ENCODE measurements around the gene EDA. TPM values are rescaled to one million over a fixed set of nuclear protein-coding genes. Genes with fewer than 3 reads are reported as not detected.

Gene EDA
- 10 to 100 TPM in 1 of 5 donors, 1 to 10 TPM in 4; 5.0 to 12.1 (median 8.2) TPM for total RNA-seq
- total RNA-seq (2013) = 2.0 TPM
- total RNA-seq = 0.38 to 17.3 (median 3.3) reads per million in 29 experiments

- Histone ChIP-seq H3K4me1 (ENCODE audit: control insufficient read depth in 1 of 2, extremely low read depth in 1 of 2, insufficient read depth in 2 of 2, low read length in 2 of 2) (peaks cover 0 to 6% of the 10 kb centered on the region in 2 experiments), H3K27me3 (replicated peaks in 1 of 2; ENCODE audit: control insufficient read depth in 2 of 2, extremely low read depth in 1 of 2, insufficient read depth in 2 of 2, low read length in 1 of 2) (peaks cover 3 to 16% of the 10 kb centered on the region in 2 experiments), H3K27ac (ENCODE audit: low read length) (no peak within 1 kb of the TSS), H3K36me3 (ENCODE audit: control insufficient read depth in 2 of 2, extremely low read depth in 1 of 2, insufficient read depth in 1 of 2, low read length in 1 of 2) (no peaks in the 10 kb centered on the region), H3K4me3 (ENCODE audit: control insufficient read depth in 1 of 2, extremely low read depth in 1 of 2, low read length in 1 of 2) (peak within 1 kb of the TSS; percentile 23 to 45), H3K9me3 (no peaks in the 10 kb centered on the region)
- Mint-ChIP-seq H3K9me3 (no peaks in the 10 kb centered on the region), H3K4me1 (peaks cover 7 to 31% (median 16%) of the 10 kb centered on the region in 3 donors), H3K27me3 (peaks cover 9 to 42% of the 10 kb centered on the region in 2 donors), H3K27ac (no peak within 1 kb of the TSS), H3K4me3 (peak within 1 kb of the TSS; percentile 72 to 86 (median 79)), H3K36me3 (no peaks in the 10 kb centered on the region)
- DNase-seq = peak; percentile 12 to 66 (median 39)
- ChIA-PET CTCF (interaction anchor here in 1 of 2 donors (0.6 kb wide), 1 partner anchor 69 kb away, joined by 7 read pairs; no protein-coding TSS in a partner anchor), POLR2A (no interaction called here)
- ATAC-seq (replicated peaks in 1 of 4) = peak; percentile 93 to 95 (median 94)
- WGBS (ENCODE audit: insufficient coverage) = under 1% methylated on average over 38 of the region's 56 CpGs
Observed at GRCh38 chrX:69615779-69616456, at the start of gene EDA. Gene EDA, plus strand, starts transcription at chrX:69616113.

GRCh38 chrX:69568828-69569227 is 47.1 kb upstream of the EDA start:
- CTCF ChIA-PET = no interaction called here
- DNase-seq = no peak
- ATAC-seq (replicated peaks in 1 of 4) = no peak
- no peak overlapping the region for H3K27ac Mint-ChIP-seq
- Histone ChIP-seq H3K4me3 (ENCODE audit: control insufficient read depth in 1 of 2, extremely low read depth in 1 of 2, low read length in 1 of 2) (no peak overlapping the region), H3K27me3 (replicated peaks in 1 of 2; ENCODE audit: control insufficient read depth in 2 of 2, extremely low read depth in 1 of 2, insufficient read depth in 2 of 2, low read length in 1 of 2) (no peaks in the 10 kb centered on the region), H3K36me3 (ENCODE audit: control insufficient read depth in 2 of 2, extremely low read depth in 1 of 2, insufficient read depth in 1 of 2, low read length in 1 of 2) (no peaks in the 10 kb centered on the region), H3K27ac (ENCODE audit: low read length) (no peak overlapping the region), H3K9me3 (no peaks in the 10 kb centered on the region), H3K4me1 (ENCODE audit: control insufficient read depth in 1 of 2, extremely low read depth in 1 of 2, insufficient read depth in 2 of 2, low read length in 2 of 2) (no peaks in the 10 kb centered on the region)
- no peak overlapping the region for H3K4me3 Mint-ChIP-seq
- POLR2A ChIA-PET = interaction anchor here in 1 of 2 donors (0.6 kb wide), 1 partner anchor 1051 kb away, joined by 3 read pairs; no protein-coding TSS in a partner anchor
- no peaks in the 10 kb centered on the region for H3K9me3 Mint-ChIP-seq
- no peaks in the 10 kb centered on the region for H3K36me3 Mint-ChIP-seq
- no peaks in the 10 kb centered on the region for H3K4me1 Mint-ChIP-seq
- H3K27me3 Mint-ChIP-seq = peaks cover 0 to 20% of the 10 kb centered on the region in 2 donors
- WGBS (ENCODE audit: insufficient coverage) = no CpG with 5 or more reads among the region's 3 CpGs

- WGBS (ENCODE audit: insufficient coverage) = no CpG with 5 or more reads among the region's 1 CpG
- no peak for DNase-seq
- peaks cover 0 to 2% of the 10 kb centered on the region in 2 experiments for H3K27me3 ChIP-seq (replicated peaks in 1 of 2; ENCODE audit: control insufficient read depth in 2 of 2, extremely low read depth in 1 of 2, insufficient read depth in 2 of 2, low read length in 1 of 2)
- no peaks in the 10 kb centered on the region for H3K4me1 ChIP-seq (ENCODE audit: control insufficient read depth in 1 of 2, extremely low read depth in 1 of 2, insufficient read depth in 2 of 2, low read length in 2 of 2)
- no peak overlapping the region for H3K4me3 ChIP-seq (ENCODE audit: control insufficient read depth in 1 of 2, extremely low read depth in 1 of 2, low read length in 1 of 2)
- no peaks in the 10 kb centered on the region for H3K9me3 ChIP-seq
- H3K36me3 ChIP-seq (ENCODE audit: control insufficient read depth in 2 of 2, extremely low read depth in 1 of 2, insufficient read depth in 1 of 2, low read length in 1 of 2) = no peaks in the 10 kb centered on the region
- Mint-ChIP-seq H3K9me3 (no peaks in the 10 kb centered on the region), H3K27me3 (peaks cover 0 to 12% of the 10 kb centered on the region in 2 donors), H3K4me3 (no peak overlapping the region), H3K27ac (no peak overlapping the region), H3K36me3 (no peaks in the 10 kb centered on the region), H3K4me1 (no peaks in the 10 kb centered on the region)
- ATAC-seq (replicated peaks in 1 of 4) = no peak
- CTCF ChIA-PET = no interaction called here
- no peak overlapping the region for H3K27ac ChIP-seq (ENCODE audit: low read length)
- POLR2A ChIA-PET = no interaction called here
Observed at GRCh38 chrX:69597399-69597798, 18.5 kb upstream of the EDA start.

- H3K27ac Mint-ChIP-seq = no peak overlapping the region
- peaks cover 0 to 12% of the 10 kb centered on the region in 2 donors for H3K27me3 Mint-ChIP-seq
- CTCF ChIA-PET = interaction anchor here in 1 of 2 donors (0.6 kb wide), 1 partner anchor 525 kb away, joined by 3 read pairs; no protein-coding TSS in a partner anchor
- H3K4me3 Mint-ChIP-seq = no peak overlapping the region
- no peaks in the 10 kb centered on the region for H3K9me3 Mint-ChIP-seq
- peaks cover 0 to 3% (median 0%) of the 10 kb centered on the region in 3 donors for H3K4me1 Mint-ChIP-seq
- DNase-seq (no peak), ATAC-seq (replicated peaks in 1 of 4) (no peak)
- Histone ChIP-seq H3K4me1 (ENCODE audit: control insufficient read depth in 1 of 2, extremely low read depth in 1 of 2, insufficient read depth in 2 of 2, low read length in 2 of 2) (no peaks in the 10 kb centered on the region), H3K27me3 (replicated peaks in 1 of 2; ENCODE audit: control insufficient read depth in 2 of 2, extremely low read depth in 1 of 2, insufficient read depth in 2 of 2, low read length in 1 of 2) (no peaks in the 10 kb centered on the region), H3K4me3 (ENCODE audit: control insufficient read depth in 1 of 2, extremely low read depth in 1 of 2, low read length in 1 of 2) (no peak overlapping the region), H3K36me3 (ENCODE audit: control insufficient read depth in 2 of 2, extremely low read depth in 1 of 2, insufficient read depth in 1 of 2, low read length in 1 of 2) (no peaks in the 10 kb centered on the region), H3K9me3 (no peaks in the 10 kb centered on the region), H3K27ac (ENCODE audit: low read length) (no peak overlapping the region)
- POLR2A ChIA-PET = interaction anchor here in 1 of 2 donors (0.5 kb wide), 1 partner anchor 429 kb away, joined by 8 read pairs; no protein-coding TSS in a partner anchor
- H3K36me3 Mint-ChIP-seq = no peaks in the 10 kb centered on the region
- no CpG with 5 or more reads among the region's 3 CpGs for WGBS (ENCODE audit: insufficient coverage)
Observed at GRCh38 chrX:69600182-69600581, 15.7 kb upstream of the EDA start.

GRCh38 chrX:69603566-69604194 is 12.2 kb upstream of the EDA start:
- 100% methylated on average over 1 of the region's 3 CpGs for WGBS (ENCODE audit: insufficient coverage)
- Histone ChIP-seq H3K27me3 (replicated peaks in 1 of 2; ENCODE audit: control insufficient read depth in 2 of 2, extremely low read depth in 1 of 2, insufficient read depth in 2 of 2, low read length in 1 of 2) (no peaks in the 10 kb centered on the region), H3K27ac (ENCODE audit: low read length) (no peak overlapping the region), H3K36me3 (ENCODE audit: control insufficient read depth in 2 of 2, extremely low read depth in 1 of 2, insufficient read depth in 1 of 2, low read length in 1 of 2) (no peaks in the 10 kb centered on the region), H3K4me1 (ENCODE audit: control insufficient read depth in 1 of 2, extremely low read depth in 1 of 2, insufficient read depth in 2 of 2, low read length in 2 of 2) (no peaks in the 10 kb centered on the region), H3K4me3 (ENCODE audit: control insufficient read depth in 1 of 2, extremely low read depth in 1 of 2, low read length in 1 of 2) (no peak overlapping the region), H3K9me3 (no peaks in the 10 kb centered on the region)
- H3K36me3 Mint-ChIP-seq = no peaks in the 10 kb centered on the region
- no peak for DNase-seq
- H3K9me3 Mint-ChIP-seq = no peaks in the 10 kb centered on the region
- H3K27ac Mint-ChIP-seq = no peak overlapping the region
- H3K4me3 Mint-ChIP-seq = no peak overlapping the region
- POLR2A ChIA-PET = no interaction called here
- CTCF ChIA-PET = interaction anchor here in 1 of 2 donors (0.6 kb wide), 1 partner anchor 1872 kb away, joined by 3 read pairs; no protein-coding TSS in a partner anchor
- no peak for ATAC-seq (replicated peaks in 1 of 4)
- H3K4me1 Mint-ChIP-seq = peaks cover 0 to 3% (median 0%) of the 10 kb centered on the region in 3 donors
- peaks cover 0 to 19% of the 10 kb centered on the region in 2 donors for H3K27me3 Mint-ChIP-seq

- H3K27ac Mint-ChIP-seq = no peak overlapping the region
- no peak for DNase-seq
- no peak overlapping the region for H3K4me3 Mint-ChIP-seq
- H3K9me3 Mint-ChIP-seq = no peaks in the 10 kb centered on the region
- peaks cover 0 to 19% of the 10 kb centered on the region in 2 donors for H3K27me3 Mint-ChIP-seq
- H3K36me3 ChIP-seq (ENCODE audit: control insufficient read depth in 2 of 2, extremely low read depth in 1 of 2, insufficient read depth in 1 of 2, low read length in 1 of 2) = no peaks in the 10 kb centered on the region
- ChIA-PET POLR2A (interaction anchor here in 1 of 2 donors (0.6 kb wide), 1 partner anchor 18 kb away, joined by 3 read pairs; no protein-coding TSS in a partner anchor), CTCF (interaction anchor here in 1 of 2 donors (1.0 kb wide), 1 partner anchor 13 kb away, joined by 3 read pairs; no protein-coding TSS in a partner anchor)
- no peak overlapping the region for H3K4me3 ChIP-seq (ENCODE audit: control insufficient read depth in 1 of 2, extremely low read depth in 1 of 2, low read length in 1 of 2)
- H3K27me3 ChIP-seq (replicated peaks in 1 of 2; ENCODE audit: control insufficient read depth in 2 of 2, extremely low read depth in 1 of 2, insufficient read depth in 2 of 2, low read length in 1 of 2) = no peaks in the 10 kb centered on the region
- no peaks in the 10 kb centered on the region for H3K36me3 Mint-ChIP-seq
- no peak for ATAC-seq (replicated peaks in 1 of 4)
- no peaks in the 10 kb centered on the region for H3K9me3 ChIP-seq
- H3K4me1 ChIP-seq (ENCODE audit: control insufficient read depth in 1 of 2, extremely low read depth in 1 of 2, insufficient read depth in 2 of 2, low read length in 2 of 2) = no peaks in the 10 kb centered on the region
- H3K4me1 Mint-ChIP-seq = peaks cover 0 to 3% (median 0%) of the 10 kb centered on the region in 3 donors
- WGBS (ENCODE audit: insufficient coverage) = no CpG with 5 or more reads among the region's 4 CpGs
- no peak overlapping the region for H3K27ac ChIP-seq (ENCODE audit: low read length)
Observed at GRCh38 chrX:69605521-69605920, 10.4 kb upstream of the EDA start.
